HT-29 (cell line): ENCODE data around the gene SUSD6. TPM values are rescaled to one million over a fixed set of nuclear protein-coding genes. Genes with fewer than 3 reads are reported as not detected.
"Not testable (repeated sequence)": the region's sequence is repeated elsewhere in the genome, so short reads cannot be mapped to it uniquely, and the experiment has no call there.

Experiments
- DNase-seq: peaks from one replicate; pipeline ENCODE4 v3.0.0-alpha.2; 2015; ENCODE audit warnings: low spot score
- total RNA-seq: library from RNA; depleted of rRNA; stranded (reverse); fragments of >200 nt; shearing (Covaris generic); gene quantifications from 2 replicates; pipeline ENCODE4 v1.2.3, GENCODE V29; 2014

SUSD6 gene
- total RNA-seq, 1 experiment from 2014 or later = 10.9 TPM

DNA sequence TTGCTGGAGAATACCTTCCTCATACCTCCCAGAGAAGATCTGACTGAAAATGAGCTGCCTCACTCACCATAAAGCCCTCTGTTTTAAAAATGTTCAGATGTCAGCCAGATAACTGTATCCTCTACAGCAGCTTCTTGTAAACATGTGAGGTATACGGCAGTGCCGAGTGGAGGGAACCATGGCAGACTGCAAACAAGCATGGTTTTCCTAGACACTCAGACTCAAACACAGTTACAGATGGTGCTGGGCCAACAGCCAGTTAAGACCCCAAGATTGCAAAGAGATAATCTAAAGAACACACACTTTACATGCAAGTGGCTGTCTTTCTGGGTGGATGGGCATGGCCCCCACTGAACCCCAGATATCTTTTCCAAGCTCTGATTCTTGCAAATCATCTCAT is 20.1 kb upstream of the SUSD6 start:
- no peak for DNase-seq

DNA sequence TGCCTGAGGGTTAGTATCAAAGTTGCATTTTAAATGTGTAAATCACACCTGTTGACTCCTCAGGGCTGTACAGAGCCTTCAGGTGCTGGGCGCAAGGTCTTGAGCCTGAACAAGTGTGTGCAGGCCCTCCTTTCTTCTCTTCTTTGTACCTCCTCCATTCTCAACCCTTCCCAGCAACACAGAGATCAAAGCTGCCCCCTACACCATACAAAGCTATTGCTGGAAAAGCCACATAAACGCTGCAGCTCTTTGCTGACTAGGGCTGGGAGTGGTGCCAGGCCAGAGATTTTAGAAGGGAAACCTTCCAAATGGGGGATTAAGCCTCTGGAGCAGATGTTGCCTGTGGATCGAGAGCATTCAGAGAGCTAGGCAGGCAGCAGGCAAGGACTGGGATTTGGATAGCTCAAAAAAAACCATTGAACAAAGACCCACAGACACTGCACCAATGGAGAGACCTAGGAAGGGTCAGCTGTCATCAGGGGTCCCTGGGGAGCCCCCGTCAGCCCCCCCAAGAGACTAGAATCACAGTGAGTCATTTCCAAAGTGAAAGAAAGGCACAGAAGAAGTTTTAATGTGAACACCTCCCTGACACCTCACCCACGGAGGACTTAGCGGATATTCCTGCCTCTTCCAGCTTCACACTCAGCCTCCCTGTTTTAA is 18.2 kb upstream of the SUSD6 start:
- DNase-seq = no peak

DNA sequence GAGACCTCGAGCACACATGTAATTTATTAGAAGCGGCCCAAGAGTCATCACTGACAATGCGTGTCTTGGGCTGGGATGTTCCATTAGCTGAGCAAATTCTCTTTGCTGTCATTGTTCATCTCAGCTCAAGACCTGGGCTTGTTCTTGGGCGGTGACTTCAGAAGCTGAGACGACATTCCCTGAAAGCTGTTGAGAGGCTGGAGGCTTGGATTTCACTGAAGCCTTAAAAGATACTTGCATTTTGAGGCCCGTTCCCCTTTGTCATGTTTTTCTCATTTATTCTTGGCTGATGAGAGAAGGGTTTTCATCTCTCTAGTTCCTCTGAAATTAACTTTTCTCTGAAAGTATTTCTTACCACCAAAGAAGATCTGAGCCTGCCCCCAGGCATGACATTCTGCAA is 16.6 kb upstream of the SUSD6 start:
- no peak for DNase-seq

DNA sequence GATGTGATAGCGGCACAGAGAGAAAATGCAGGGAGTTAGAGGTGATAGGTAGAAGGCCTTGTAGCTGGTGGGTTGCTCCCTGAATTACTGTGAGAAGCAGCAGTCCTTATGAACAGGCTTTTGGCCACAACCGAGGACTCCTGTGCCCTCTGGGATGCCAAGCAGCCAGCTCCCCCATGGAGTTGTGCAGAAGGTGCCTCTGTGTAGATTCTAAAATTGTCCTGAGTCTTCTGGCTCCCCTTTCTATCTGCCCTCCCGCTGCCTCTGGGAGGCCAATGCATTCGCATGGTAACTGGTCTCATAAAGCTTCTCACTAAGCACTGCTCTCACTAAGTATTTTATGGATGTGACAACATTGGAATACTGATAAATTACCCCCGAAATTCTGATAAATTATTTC is 16.1 kb upstream of the SUSD6 start:
- no peak for DNase-seq

DNA sequence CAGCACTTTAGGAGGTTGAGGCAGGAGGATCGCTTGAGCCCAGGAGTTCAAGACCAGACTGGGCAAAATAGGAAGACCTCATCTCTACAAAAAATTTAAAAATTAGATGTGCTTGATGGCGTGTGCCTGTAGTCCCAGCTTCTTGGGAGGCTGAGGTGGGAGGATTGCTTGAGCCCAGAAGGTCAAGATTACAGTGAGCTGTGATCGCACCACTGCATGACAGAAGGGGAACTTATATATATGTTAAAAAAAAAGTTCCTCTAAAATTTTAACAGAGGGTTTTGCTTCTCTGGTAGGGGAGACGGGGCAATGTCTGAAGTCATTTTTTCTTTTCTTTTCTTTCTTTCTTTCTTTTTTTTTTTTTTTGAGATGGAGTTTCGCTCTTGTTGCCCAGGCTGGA is 12.0 kb upstream of the SUSD6 start:
- DNase-seq = not testable (repeated sequence)

DNA sequence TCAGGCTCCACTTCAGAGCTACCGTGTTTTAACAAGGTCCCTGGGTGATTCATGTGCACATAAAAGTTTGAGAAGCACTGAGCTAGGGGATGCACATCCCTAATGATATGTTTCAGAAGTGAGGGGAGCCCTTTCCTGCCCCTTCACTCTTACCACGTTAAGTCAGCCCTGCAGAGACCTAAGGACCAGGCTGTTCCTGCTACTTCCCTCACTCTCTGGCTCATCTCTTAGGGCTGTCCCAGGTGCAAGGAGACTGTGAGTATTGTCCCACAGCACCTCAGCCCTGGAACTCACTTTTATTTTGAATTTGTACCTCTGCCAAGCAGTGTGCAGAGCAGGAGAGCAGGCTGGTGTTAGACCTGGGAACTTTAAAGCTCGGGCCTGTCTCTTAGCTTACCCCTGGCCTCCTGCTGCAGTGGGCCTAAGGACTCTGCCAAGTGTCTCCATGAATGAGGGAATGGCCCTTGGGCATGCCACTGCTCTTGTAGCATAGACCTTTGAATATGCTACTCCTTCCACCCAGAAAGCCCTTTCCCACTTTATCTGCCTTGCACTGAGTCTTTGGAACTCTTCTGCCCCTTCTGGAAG is 11.0 kb upstream of the SUSD6 start:
- no peak for DNase-seq

DNA sequence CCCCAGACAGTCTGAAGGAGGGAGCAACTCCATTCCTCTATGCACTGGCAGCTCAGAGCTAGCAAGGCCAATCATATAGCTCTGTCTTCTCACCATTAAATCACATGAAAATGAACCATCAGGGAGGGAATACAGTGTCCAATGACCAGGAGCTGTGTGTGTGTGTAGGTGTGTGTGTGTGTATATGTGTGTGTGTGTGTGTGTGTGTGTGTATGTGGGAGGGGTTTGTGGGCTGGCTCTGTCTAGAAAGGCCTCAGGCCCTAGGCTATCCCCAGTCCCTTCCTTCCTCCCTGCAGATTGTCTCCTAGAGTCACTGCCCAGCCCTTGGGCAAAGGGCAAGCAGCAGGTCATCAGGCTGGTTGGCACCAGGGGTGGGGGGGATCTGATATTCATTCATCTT is 5.7 kb upstream of the SUSD6 start:
- no peak for DNase-seq

DNA sequence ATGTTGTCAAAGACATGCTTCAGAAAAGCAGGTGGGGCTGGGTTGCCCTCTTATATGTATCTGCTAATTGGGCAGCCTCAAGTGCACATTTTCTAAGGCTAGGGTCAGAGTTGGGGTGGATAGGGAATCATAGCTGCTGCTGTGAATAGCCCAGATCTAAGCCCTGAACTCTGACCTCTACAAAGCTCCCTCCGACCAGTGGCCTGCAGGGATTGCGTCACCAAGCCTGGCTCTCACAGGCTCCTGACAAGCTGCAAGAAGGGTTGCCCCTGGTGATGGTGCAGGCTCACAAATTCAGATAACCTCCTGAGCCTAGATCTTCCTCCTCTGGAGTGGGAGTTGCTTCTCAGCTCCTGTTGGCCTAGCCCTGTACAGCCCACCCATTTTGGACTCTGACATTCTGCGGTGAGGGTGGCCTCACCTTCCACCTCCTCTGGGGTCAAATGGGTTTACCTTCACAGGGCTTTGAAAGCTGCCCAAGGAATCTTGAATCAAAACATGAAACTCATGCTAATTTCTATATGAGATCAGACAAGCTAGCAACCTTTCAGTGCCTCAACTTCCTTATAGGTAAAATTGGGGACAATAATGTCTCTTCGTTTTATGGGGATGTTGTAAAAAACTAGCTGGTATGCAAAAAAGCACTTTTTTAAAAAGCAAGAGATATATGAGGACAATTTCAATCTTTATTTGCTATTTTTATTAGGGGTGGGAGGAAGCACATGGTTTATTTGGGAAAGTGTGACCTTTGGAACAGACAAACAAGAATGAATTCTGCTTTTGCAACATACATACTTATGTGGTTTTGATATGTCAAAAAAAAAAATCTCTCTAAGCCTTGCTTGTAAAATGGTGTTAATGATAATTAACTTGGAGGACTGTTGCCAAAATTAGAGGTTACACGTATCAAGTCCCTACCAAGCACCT is 4.9 kb upstream of the SUSD6 start:
- peak; percentile 11 for DNase-seq

DNA sequence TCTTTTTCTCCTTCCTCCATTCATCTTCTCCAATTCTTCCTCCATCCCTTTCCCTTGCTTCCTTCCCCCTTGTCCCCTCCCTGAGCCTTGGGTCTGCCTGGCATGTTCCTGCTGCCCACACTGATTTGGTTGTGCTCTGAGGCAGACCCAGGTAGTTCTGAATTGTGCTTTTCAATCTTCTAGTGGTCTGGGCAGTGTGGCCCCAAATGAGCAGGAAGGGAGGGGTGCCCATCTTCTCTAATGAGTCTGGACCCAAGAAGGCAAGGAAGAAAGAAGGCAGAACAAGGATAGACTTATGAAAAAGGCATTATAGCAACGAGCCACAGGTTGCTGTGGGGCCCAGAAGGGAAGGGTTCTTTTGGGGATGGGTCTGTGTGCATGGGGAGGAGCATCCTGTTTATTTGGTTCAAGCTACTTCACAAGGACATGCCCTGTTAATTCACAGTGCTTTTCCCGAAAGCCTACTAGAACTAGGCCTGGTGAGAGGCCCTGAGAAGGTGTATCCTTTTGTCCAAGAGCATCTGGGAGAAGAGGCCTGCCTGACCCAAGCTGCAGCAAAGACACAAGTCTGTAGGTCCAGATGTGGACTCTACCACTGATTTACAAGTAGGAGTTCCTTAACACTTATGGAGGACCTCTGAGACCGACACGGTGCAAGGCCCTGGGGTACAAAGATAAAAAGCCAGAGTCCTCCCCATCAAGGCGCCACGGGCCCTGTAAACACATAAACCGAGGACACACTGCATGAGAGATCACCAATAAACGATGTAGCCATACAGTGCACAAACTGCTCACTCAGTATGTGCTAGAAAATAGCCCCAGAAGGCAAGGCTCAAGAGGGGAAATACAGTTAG is 1.1 kb upstream of the SUSD6 start:
- DNase-seq = no peak

DNA sequence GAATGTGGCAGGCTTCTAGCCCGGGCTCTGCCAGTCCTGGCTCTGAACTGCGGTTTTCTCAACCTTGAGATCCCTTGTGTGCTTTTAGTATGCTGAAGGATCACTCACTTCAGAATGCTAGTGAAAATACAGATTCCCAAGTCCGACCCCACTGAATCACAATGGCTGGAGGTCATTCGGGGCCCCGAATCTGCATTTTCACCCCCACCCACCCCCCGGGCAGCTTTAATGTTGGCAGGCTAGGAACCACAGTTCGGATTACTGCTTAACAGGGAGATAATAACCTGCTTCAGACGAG is 573 bp upstream of the SUSD6 start:
- DNase-seq = peak; percentile 12

DNA sequence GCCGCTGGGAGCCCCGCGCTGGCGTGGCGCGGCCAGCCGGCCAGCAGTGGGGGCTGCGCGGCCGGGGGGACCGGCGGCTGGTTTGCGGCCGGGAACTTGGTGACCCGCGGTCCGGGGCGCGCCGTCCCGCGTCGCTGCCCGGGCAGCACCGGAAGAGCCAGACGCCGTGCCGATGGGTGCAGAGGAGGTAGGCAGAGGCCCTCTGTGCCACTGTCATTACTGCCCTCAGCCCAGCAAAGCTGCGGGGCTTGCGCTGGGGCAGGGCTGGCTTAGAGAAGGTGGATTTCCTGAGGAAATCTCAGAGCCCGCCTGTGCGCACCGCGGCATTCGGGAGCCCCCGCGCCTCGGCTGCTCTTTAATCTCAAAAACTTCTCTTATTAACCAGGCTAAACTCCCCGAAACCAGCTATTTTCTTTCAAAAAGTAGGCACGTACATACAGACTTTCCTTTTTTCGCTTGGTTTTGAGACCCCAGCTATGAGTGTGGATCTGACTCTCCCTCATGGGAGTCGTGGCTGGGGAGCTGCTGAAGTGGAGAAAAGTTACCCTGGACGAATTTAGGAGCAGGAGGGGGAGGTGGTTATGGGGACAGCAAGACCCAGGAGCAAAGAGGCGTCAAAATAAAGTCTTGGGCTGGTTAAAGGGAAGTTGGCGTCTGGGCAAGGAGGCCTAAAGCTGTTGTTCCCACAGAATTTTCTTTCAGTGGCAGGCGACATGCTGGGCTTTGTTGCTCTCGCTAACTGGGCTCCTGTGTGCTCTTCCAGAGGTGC is 802 bp downstream of the SUSD6 start:
- DNase-seq = peak; percentile 42

DNA sequence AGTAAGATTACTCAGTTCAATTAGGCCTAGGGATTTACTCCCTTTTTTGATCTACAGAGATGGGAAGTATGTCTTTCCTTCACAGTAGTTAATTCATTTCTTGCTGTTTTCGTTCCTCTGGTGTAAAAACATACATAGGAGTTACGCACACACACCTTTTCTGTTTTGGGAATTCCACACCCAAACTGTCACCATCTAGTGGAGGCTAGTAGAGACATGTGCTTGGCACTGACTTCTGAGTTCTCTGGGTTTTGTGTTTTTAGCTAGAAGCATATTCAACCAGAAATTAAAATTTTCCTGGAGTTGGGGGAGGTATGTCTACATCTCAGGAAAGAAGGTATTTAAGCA is 1.4 kb downstream of the SUSD6 start:
- DNase-seq = peak; percentile 35

DNA sequence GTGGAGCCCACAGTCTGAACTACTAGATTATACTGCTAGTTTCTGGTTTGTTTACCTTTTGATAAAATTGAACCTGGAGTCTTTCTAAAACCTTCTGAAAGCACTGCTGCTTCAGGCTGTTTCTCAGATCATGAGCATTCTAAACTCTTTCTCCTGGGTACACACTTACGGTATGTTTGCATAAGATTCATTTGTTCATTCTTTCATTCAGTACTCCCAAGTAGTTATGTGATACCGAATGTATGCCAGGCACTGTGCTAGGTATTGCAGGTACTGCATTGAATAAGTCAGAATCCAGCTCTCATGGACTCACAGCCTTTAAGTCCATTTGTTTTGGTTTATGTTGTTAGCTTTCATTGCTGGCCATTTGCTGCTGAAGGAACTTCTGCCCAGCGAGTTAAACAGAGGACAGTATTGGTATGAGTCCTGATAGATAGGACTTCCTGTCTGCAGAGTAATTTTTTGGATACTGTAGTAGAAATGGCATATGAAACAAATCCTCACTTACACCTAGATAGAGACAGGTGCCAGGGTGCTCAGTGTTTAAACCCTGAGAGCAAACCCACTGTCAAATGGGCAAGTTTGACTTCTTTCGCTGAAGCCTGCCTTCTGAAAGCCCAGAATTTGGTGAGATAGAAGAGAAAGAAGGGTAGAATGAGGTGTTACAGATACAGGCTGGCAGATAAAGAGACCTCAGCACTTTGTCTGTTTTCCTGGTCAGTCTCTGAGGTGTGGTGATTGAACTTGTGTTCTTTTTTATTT is 2.1 kb downstream of the SUSD6 start:
- no peak for DNase-seq

DNA sequence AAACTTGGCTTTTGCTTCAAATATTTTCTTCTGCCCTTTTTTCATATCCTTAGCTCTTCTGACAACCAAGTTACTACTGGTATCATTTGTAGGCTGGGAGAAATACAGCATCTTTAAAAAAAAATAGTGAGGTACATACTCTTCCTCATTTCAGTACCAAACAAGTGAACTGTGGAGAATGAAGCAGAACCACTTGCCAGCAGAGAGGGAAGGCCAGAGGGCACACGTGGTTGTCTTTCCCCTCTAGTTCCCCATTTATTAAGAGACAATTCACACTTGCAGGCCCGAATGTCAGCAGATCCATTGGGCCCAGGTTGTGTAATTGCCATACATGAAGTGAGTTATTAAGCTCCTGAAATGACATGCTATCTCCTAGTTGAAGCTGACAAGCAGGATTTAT is 3.2 kb downstream of the SUSD6 start:
- DNase-seq = no peak

DNA sequence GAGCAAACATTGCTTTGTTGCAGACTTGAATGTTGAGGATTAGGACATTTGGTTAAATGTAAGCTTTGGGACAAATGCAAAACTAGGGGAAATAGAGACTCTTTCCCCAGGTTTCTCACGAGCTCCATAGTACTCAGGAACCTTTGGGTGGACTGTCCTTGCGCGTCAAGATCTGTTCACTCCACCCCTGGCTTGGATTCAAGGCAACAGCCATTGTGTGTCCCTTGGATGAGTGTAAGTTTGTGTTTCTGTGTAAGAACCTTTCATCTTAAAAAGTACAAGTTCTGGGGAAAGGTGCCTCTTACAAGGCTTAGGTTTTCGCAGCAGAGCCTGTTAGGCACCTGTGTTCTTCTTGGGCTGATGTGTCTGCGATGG is 3.7 kb downstream of the SUSD6 start:
- DNase-seq = no peak

DNA sequence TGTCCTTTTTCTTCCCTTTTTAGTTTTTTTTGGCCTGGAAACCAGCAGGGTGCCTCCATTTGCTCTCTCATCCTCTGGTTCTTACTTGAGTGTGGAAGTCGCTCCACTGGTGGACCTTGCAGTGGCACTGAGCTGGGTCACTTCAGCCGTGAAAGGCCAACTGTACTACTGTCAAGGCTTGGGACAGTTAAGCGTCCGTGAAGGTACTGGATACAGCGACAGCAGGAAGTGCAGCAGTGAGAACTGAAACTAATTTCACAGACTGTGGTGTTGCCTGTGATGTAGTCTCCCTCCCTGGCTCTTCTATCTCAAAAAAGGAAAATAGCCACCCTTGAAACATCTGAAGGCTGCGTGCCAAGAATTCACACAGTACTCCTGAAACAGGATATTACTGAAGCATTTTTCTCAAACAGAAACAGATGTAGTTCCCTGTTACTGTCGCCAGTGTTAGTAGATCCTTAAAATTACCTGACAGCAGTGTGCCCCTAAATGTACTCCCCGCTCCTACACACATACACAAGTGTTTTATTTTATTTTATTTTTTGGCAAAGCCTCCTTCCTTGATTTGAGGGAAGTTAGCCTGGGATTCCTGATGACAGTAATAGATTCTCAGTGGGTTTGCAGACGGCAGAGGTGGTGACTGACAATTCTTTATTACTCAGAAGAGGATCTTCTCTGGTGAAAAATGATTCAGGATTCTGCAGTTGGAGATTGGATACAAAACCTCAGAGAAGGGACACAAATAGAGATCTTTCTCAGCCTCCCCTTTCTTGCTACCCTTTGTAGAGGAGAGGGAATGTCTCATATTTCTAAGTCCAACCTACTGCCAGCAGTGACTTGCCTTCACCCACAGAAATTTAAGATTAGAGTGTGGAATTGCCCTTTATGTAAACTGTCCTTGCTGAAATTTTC is 4.4 kb downstream of the SUSD6 start:
- no peak for DNase-seq

DNA sequence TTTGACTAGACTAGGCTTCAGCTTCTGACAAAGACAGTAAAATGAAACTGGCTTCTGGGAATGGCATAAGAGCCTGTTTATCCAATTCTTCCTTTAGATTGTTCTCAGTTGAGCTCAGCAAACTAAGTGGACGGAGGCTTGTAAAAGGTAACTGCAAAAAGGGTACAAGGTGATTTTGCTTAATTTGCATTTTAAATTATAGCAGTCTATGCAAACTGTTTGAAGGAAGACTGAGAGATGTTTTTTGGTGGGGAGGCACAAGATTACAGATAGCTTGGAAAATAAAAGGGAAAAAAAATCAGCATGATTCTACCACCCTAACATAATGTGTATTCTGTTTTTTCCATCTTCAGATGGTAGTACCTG is 5.0 kb downstream of the SUSD6 start:
- DNase-seq = no peak

DNA sequence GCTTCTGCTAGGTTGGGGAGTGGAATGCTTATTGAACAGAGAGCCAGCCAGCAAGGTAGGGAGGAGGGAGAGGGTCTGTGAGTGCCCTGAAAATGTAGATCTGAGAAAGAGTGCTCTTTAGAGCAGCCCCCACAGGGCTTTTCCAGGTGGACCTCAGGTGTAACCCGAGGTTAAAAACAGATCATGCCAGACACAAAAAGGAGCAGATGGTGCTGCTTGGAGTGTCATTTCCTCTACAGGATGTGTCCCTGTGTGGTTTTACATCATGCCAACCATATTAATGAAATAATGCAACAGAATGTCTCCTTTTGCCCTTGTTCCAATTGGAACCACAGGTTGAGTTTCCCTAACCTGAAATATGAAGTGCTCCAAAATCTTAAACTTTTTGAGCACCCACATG is 6.4 kb downstream of the SUSD6 start:
- no peak for DNase-seq

DNA sequence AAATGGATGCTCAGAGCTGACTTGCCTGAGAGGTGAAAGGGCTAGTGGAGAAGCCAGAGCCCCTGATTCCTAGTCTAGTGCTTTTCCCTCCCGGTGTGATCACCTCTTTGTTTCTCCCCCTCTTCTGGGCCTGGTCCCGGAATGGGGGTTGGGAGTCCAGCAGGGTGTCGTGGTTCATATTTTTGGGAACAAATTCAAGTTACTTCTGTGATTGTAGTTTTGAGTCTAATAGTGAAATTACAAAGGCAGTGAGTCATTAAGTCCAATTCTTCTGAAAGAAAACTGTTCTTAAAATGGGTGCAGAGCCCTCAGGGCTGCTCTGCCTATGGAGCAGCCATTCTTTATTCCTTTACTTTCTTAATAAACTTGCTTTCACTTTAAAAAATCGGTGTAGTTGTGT is 7.6 kb downstream of the SUSD6 start:
- no peak for DNase-seq

DNA sequence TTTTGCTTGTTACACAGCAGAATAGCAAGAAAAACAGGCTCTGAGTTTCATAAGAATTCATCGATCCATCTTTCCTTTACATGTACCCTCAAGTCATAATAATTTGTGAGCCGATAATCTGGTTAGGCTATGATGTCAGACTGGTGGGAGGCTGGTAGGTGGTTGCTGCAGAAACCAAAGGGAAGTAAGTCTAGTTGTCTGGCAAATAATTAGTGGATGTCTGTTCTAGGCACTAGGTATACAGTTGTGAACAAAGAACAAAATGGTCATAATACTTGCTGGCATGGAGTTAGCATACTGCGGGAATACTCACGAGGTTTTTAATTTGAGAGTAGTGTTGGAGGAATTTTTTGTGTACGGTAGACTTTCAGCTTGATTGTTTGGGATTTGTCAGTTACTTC is 8.8 kb downstream of the SUSD6 start:
- no peak for DNase-seq
